ENCODE measurements around the gene PNPLA8.

DNA sequence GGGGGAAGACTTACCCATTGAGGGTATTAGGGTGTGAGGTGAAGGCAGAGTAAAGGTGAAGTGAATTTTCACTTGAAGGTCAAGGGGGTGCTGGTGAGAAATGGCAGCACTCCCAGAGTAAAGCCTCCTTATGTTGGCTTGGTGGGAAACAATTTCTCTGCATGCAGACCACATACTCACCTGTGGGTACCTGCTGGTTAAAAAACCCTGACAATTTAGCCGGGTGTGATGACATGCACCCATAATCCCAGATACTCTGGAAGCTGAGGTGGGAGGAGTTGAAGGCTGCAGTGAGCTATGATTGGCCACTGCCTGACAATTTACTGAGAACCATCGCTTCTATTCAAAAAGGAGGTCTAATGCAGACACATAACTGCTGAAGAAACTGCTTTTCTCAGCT is 49.2 kb upstream of the PNPLA8 start:
- TF ChIP-seq POLR2A (IDR thresholded peaks at IDR 0.05; ENCODE audit: low read length): no peak
- no peak for TF ChIP-seq GATA1 (IDR thresholded peaks at IDR 0.05; ENCODE audit: low read depth, low read length)

All from erythroblast (primary cell).